ENCODE data around the gene RAI1.

RAI1 gene

DNA sequence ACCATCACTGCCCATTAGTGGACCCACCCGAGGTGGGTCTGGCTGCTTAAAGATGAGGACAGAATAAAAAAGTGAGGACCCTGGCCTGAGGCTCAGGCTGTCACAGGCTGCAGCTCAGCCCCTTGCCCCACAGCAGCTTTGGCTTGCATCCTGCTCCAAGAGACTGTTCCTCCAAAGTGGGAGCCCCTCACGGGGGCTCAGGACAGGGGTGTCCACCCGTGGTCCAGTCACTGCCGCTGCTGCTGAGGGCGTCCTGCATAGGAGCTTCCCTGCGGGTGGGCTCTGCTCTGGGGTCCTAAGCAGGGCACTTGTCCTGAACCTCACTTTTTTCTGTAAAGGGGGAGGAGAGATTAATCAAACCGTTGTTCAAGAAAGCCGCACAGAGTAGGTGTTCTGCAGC lies 107.7 kb downstream of the RAI1 start:
- TF ChIP-seq, protein P1, sequence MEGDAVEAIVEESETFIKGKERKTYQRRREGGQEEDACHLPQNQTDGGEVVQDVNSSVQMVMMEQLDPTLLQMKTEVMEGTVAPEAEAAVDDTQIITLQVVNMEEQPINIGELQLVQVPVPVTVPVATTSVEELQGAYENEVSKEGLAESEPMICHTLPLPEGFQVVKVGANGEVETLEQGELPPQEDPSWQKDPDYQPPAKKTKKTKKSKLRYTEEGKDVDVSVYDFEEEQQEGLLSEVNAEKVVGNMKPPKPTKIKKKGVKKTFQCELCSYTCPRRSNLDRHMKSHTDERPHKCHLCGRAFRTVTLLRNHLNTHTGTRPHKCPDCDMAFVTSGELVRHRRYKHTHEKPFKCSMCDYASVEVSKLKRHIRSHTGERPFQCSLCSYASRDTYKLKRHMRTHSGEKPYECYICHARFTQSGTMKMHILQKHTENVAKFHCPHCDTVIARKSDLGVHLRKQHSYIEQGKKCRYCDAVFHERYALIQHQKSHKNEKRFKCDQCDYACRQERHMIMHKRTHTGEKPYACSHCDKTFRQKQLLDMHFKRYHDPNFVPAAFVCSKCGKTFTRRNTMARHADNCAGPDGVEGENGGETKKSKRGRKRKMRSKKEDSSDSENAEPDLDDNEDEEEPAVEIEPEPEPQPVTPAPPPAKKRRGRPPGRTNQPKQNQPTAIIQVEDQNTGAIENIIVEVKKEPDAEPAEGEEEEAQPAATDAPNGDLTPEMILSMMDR (IDR thresholded peaks at IDR 0.05; ENCODE audit: insufficient read depth, low read length, poor library complexity, severe bottlenecking), result no peak
- no peaks in the 10 kb centered on the region for H3K27me3 ChIP-seq (replicated peaks; ENCODE audit: control insufficient read depth, insufficient read depth, low read length)
- H3K4me3 ChIP-seq (replicated peaks; ENCODE audit: low read depth, low read length), result no peak overlapping the region
- peaks cover 2% of the 10 kb centered on the region for H3K36me3 ChIP-seq (ENCODE audit: control insufficient read depth, insufficient read depth, low read length)
- DNase-seq (ENCODE audit: extremely low read depth, insufficient read length), result no peak

DNA sequence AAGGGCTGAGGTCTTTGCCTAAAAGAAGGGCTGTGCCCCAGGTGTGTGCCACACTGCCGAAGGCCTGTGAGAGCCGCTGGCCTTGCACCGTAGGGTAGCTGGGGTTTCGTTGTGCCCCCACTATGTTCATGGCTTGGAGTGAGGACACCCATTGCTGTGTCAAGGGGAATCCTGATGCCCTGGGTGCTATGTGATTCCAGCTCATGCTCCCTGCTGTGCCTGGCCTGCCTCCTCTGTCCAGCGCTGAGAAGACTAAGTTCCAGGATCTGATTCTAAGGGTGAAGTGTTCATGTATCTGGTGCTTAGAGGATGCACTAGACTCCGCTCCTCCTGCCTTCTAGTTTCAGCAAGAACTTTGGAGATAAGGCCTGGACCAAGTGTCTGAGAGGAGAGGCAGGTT lies 108.2 kb downstream of the RAI1 start:
- DNase-seq (ENCODE audit: extremely low read depth, insufficient read length), result no peak
- Histone ChIP-seq H3K4me3 (replicated peaks; ENCODE audit: low read depth, low read length) (no peak overlapping the region), H3K27me3 (replicated peaks; ENCODE audit: control insufficient read depth, insufficient read depth, low read length) (no peaks in the 10 kb centered on the region), H3K36me3 (ENCODE audit: control insufficient read depth, insufficient read depth, low read length) (peaks cover 5% of the 10 kb centered on the region)
- TF ChIP-seq, protein P1 (IDR thresholded peaks at IDR 0.05; ENCODE audit: insufficient read depth, low read length, poor library complexity, severe bottlenecking), result no peak

DNA sequence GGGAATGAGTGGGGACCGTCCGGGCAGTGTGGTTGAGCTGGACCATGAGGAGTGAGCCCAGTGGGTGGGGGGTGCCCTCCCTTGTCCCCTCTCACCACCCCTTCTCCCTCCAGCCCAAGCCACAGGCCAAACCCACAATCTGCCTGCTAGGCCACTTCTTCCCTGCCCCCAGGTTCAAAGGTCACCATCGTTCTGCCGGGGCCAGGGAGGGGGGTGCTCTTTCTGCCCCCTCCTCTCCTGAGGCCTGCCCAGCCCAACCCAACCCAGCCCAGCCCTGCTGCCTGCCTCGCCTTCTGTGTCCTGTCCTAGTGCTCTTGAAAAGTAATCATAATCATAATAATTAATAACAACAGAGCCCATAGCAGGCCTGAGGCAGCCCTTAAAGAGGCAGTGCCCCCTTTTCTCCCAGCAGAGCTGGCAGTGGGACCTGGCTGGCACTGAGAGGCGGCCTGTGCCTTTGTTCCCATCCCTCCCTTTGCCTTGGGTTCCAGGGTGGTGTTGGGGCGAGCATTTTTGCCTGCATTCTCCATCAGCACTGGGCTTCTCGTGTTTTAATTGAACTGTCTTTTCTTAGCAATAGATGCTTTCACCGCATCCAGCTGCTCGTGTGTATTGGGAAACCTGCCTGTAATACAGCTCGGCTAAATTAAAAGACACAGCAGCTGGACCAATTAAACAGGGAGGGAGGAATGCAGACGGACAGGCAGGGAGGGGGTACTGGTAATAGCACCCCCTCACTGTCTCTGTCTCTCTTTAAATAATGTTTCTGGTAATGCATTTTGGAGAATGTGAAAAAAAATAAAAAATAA lies 108.8 kb downstream of the RAI1 start:
- H3K36me3 ChIP-seq (ENCODE audit: control insufficient read depth, insufficient read depth, low read length), result peaks cover 9% of the 10 kb centered on the region
- no peak for DNase-seq (ENCODE audit: extremely low read depth, insufficient read length)
- H3K4me3 ChIP-seq (replicated peaks; ENCODE audit: low read depth, low read length), result no peak overlapping the region
- no peaks in the 10 kb centered on the region for H3K27me3 ChIP-seq (replicated peaks; ENCODE audit: control insufficient read depth, insufficient read depth, low read length)
- TF ChIP-seq, protein P1 (IDR thresholded peaks at IDR 0.05; ENCODE audit: insufficient read depth, low read length, poor library complexity, severe bottlenecking), result no peak

DNA sequence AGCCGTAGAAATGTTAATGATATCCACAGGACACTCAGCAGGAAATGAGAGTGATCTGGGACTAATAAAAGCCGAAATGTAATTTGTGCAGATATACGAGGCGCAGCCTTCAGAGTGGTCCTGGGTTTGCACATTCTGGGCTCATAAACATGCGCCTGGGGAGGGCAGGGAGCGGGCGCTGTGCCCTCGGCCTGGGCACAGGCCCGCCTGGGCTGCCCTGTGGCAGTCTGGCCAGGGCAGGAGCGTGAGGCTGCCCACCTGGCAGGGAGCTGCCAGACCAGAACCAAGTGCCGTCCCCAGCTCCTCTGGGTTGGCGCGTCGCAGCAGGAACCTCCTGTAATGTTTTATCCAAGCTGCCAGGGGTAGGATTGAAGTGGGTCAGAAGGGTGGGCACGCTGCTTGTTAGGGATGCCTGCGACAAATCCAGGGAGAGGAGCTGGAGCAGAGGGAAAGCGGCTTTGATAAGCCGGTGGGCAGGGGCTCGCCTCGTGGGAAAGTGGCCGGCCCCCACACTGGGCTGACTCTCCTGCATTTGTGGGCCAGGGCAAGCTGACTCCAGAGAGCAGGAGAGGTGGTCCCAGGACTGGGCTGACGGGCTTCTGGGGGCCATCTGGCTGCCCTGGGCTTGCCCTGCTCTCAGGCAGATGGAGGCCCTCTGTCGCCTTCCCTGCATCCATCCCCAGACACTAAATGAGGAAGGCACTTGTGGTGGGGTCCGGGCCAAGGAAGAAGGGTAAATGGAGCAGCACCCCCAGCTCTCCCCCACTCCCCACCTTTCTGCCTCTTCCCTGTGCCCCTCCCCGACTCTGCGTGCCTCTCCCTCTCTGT lies 109.6 kb downstream of the RAI1 start:
- H3K27me3 ChIP-seq (replicated peaks; ENCODE audit: control insufficient read depth, insufficient read depth, low read length), result no peaks in the 10 kb centered on the region
- H3K36me3 ChIP-seq (ENCODE audit: control insufficient read depth, insufficient read depth, low read length), result peaks cover 13% of the 10 kb centered on the region
- no peak for DNase-seq (ENCODE audit: extremely low read depth, insufficient read length)
- TF ChIP-seq, protein P1 (IDR thresholded peaks at IDR 0.05; ENCODE audit: insufficient read depth, low read length, poor library complexity, severe bottlenecking), result no peak
- no peak overlapping the region for H3K4me3 ChIP-seq (replicated peaks; ENCODE audit: low read depth, low read length)

DNA sequence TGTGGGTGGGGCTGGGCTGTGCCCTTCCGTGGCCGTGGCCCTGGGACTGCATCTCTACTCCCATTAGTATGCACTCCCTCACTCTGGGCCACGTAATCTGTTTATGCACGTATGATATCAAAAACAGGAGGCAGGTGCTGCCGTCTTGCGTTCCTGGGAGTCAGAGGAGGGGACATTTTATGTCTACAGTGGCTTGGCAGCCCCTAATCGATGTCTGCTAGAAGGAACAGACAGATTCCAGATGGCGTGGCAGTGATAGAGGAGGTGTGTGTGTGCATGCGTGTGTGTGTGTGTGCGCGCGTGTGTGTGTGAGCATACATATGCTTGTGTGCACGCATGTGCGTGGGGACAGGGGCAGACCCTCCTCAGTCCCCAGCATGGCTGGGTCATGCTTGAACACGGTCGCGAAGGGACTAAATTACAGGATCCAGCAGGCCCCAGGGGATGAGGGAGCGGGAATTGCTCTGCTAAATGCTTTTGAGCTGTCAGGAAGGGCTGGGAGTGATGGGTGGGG lies 110.8 kb downstream of the RAI1 start:
- Histone ChIP-seq H3K4me3 (replicated peaks; ENCODE audit: low read depth, low read length) (no peak overlapping the region), H3K36me3 (ENCODE audit: control insufficient read depth, insufficient read depth, low read length) (peaks cover 18% of the 10 kb centered on the region), H3K27me3 (replicated peaks; ENCODE audit: control insufficient read depth, insufficient read depth, low read length) (no peaks in the 10 kb centered on the region)
- no peak for DNase-seq (ENCODE audit: extremely low read depth, insufficient read length)
- TF ChIP-seq, protein P1 (IDR thresholded peaks at IDR 0.05; ENCODE audit: insufficient read depth, low read length, poor library complexity, severe bottlenecking), result no peak
